Activated CD4-positive, alpha-beta T cell treated with anti-CD3 and anti-CD28 coated beads, Interleukin-2, amount 50 U/mL, for 48 hours (primary cell): Measurements from ENCODE around the gene PECR.

ENCODE experiments used
- DNase-seq, 2 experiments: peaks; one replicate each; pipeline ENCODE4 v3.0.0-alpha.2; 2020

The PECR gene

GRCh38 chr2:216069028-216069427, 12.6 kb downstream of the PECR start:
- no peak for DNase-seq

- DNase-seq = no peak
These were observed 15.4 kb downstream of the PECR start for GRCh38 chr2:216066230-216066629.

- no peak for DNase-seq
These were observed 16.9 kb downstream of the PECR start for GRCh38 chr2:216064665-216065064.

GRCh38 chr2:216064014-216064630, 17.5 kb downstream of the PECR start:
- DNase-seq = no peak

GRCh38 chr2:216059233-216059834, 22.3 kb downstream of the PECR start:
- DNase-seq = no peak

- DNase-seq = peak; percentile 41 to 50
These were observed 23.9 kb downstream of the PECR start for GRCh38 chr2:216057688-216058193.

- no peak for DNase-seq
These were observed 24.9 kb downstream of the PECR start for GRCh38 chr2:216056739-216057138.

GRCh38 chr2:216055680-216056079, 25.9 kb downstream of the PECR start:
- DNase-seq = no peak

- DNase-seq = no peak
These were observed 29.2 kb downstream of the PECR start for GRCh38 chr2:216052420-216052819.

- no peak for DNase-seq
These were observed 30.3 kb downstream of the PECR start for GRCh38 chr2:216051350-216051749.

- DNase-seq = no peak
These were observed 32.2 kb downstream of the PECR start for GRCh38 chr2:216049452-216049851.

- no peak for DNase-seq
These were observed 34.2 kb downstream of the PECR start for GRCh38 chr2:216047397-216047796.

GRCh38 chr2:216044883-216045486, 36.6 kb downstream of the PECR start:
- no peak for DNase-seq

GRCh38 chr2:216043949-216044348, 37.7 kb downstream of the PECR start:
- DNase-seq = no peak

- no peak for DNase-seq
These were observed 40.2 kb downstream of the PECR start for GRCh38 chr2:216041438-216041837.

- no peak for DNase-seq
These were observed 41.7 kb downstream of the PECR start for GRCh38 chr2:216039918-216040317.

GRCh38 chr2:216034065-216034464, 47.5 kb downstream of the PECR start:
- peak; percentile 90 to 91 for DNase-seq

- no peak for DNase-seq
These were observed 48.2 kb downstream of the PECR start for GRCh38 chr2:216033403-216033802.

- DNase-seq = no peak
These were observed 49.5 kb downstream of the PECR start for GRCh38 chr2:216031960-216032689.

GRCh38 chr2:216030216-216030615, 51.4 kb downstream of the PECR start:
- no peak for DNase-seq

GRCh38 chr2:216029416-216030129, 52.0 kb downstream of the PECR start:
- DNase-seq = no peak

GRCh38 chr2:216024779-216025336, 56.8 kb downstream of the PECR start:
- no peak for DNase-seq
